Motor neuron (in vitro differentiated cells): Measurements from ENCODE around the gene PNCK. TPM values are rescaled to one million over a fixed set of nuclear protein-coding genes. Genes with fewer than 3 reads are reported as not detected.

Experiments used
- total RNA-seq, 8 experiments: library from RNA; unstranded; fragments of 300-600 nt; gene quantifications; 2 replicates each; pipeline versions ENCODE4 v1.2.3 to v1.2.4, GENCODE V29; 2022

The PNCK gene
- total RNA-seq, 8 experiments from 2014 or later: 0.61 to 30.3 (median 10.6) TPM

Other genes with a start within 250 kb of the PNCK start
- gene TREX2, start 227.8 kb downstream of the PNCK start, total RNA-seq: under 1 TPM in 5 of 8 experiments, not detected in 3; 0.05 to 0.70 (median 0.38) TPM
- 10 to 100 TPM in 7 of 8 experiments, 1 to 10 TPM in 1; 8.5 to 28.6 (median 19.0) TPM for gene HAUS7, start 203.2 kb downstream of the PNCK start, total RNA-seq
- gene BGN, start 178.8 kb downstream of the PNCK start, total RNA-seq: 100 to 1,000 TPM in 1 of 8 experiments, 1 to 10 TPM in 3, under 1 TPM in 3, not detected in 1; 0.08 to 105 (median 2.6) TPM
- 1 to 10 TPM in 2 of 8 experiments, under 1 TPM in 4, not detected in 2; 0.17 to 4.4 (median 0.66) TPM for gene ATP2B3, start 156.2 kb downstream of the PNCK start, total RNA-seq
- gene CCNQ, start 74.7 kb downstream of the PNCK start, total RNA-seq: 10 to 100 TPM; 11.2 to 18.8 (median 14.6) TPM
- 1 to 10 TPM in 2 of 8 experiments, under 1 TPM in 5, not detected in 1; 0.43 to 2.1 (median 0.77) TPM for gene DUSP9, start 26.6 kb downstream of the PNCK start, total RNA-seq
- 10 to 100 TPM in 7 of 8 experiments, 1 to 10 TPM in 1; 8.9 to 55.9 (median 38.7) TPM for gene SLC6A8, start 14.1 kb upstream of the PNCK start, total RNA-seq
- 100 to 1,000 TPM in 3 of 8 experiments, 10 to 100 TPM in 5; 70.0 to 239 (median 86.4) TPM for gene BCAP31, start 50.6 kb upstream of the PNCK start, total RNA-seq
- gene ABCD1, start 51.0 kb upstream of the PNCK start, total RNA-seq: 1 to 10 TPM; 3.4 to 6.8 (median 3.6) TPM
- 1 to 10 TPM in 4 of 8 experiments, under 1 TPM in 4; 0.62 to 4.3 (median 1.2) TPM for gene PLXNB3, start 90.4 kb upstream of the PNCK start, total RNA-seq
- 1 to 10 TPM in 4 of 8 experiments, under 1 TPM in 4; 0.51 to 5.0 (median 0.93) TPM for gene SRPK3, start 107.2 kb upstream of the PNCK start, total RNA-seq
- gene IDH3G, start 120.6 kb upstream of the PNCK start, total RNA-seq: 10 to 100 TPM; 32.2 to 69.3 (median 42.6) TPM
- gene SSR4, start 120.9 kb upstream of the PNCK start, total RNA-seq: 100 to 1,000 TPM; 327 to 910 (median 415) TPM
- 100 to 1,000 TPM in 1 of 8 experiments, 10 to 100 TPM in 4, under 1 TPM in 3; 0.09 to 103 (median 57.4) TPM for gene PDZD4, start 156.7 kb upstream of the PNCK start, total RNA-seq
- 100 to 1,000 TPM in 4 of 8 experiments, 10 to 100 TPM in 1, 1 to 10 TPM in 2, under 1 TPM in 1; 0.87 to 147 (median 96.4) TPM for gene L1CAM, start 212.4 kb upstream of the PNCK start, total RNA-seq
- 1 to 10 TPM in 1 of 8 experiments, under 1 TPM in 4, not detected in 3; 0.11 to 1.4 (median 0.19) TPM for gene AVPR2, start 230.9 kb upstream of the PNCK start, total RNA-seq